Measurements from ENCODE around the gene INPP5D.

The INPP5D gene

GRCh38 chr2:233236820-233237589 lies 176.9 kb downstream of the INPP5D start:
- no peak for DNase-seq (ENCODE audit: low spot score)

- no peak for DNase-seq (ENCODE audit: low spot score)
Observed at GRCh38 chr2:233240897-233241296, 180.8 kb downstream of the INPP5D start.

- peak; percentile 23 for DNase-seq (ENCODE audit: low spot score)
Observed at GRCh38 chr2:233241803-233242202, 181.7 kb downstream of the INPP5D start.

GRCh38 chr2:233242231-233242927 lies 182.2 kb downstream of the INPP5D start:
- DNase-seq (ENCODE audit: low spot score): no peak

- no peak for DNase-seq (ENCODE audit: low spot score)
Observed at GRCh38 chr2:233243348-233243747, 183.2 kb downstream of the INPP5D start.

- no peak for DNase-seq (ENCODE audit: low spot score)
Observed at GRCh38 chr2:233244818-233245217, 184.7 kb downstream of the INPP5D start.

- DNase-seq (ENCODE audit: low spot score): no peak
Observed at GRCh38 chr2:233245406-233245805, 185.3 kb downstream of the INPP5D start.

GRCh38 chr2:233247116-233247515 lies 187.0 kb downstream of the INPP5D start:
- no peak for DNase-seq (ENCODE audit: low spot score)

- DNase-seq (ENCODE audit: low spot score): no peak
Observed at GRCh38 chr2:233247744-233248143, 187.6 kb downstream of the INPP5D start.

- DNase-seq (ENCODE audit: low spot score): no peak
Observed at GRCh38 chr2:233248999-233249398, 188.9 kb downstream of the INPP5D start.

GRCh38 chr2:233250568-233250967 lies 190.4 kb downstream of the INPP5D start:
- DNase-seq (ENCODE audit: low spot score): no peak

GRCh38 chr2:233250985-233251305 lies 190.8 kb downstream of the INPP5D start:
- DNase-seq (ENCODE audit: low spot score): no peak

- peak; percentile 100 for DNase-seq (ENCODE audit: low spot score)
Observed at GRCh38 chr2:233251306-233252116, 191.4 kb downstream of the INPP5D start, which contains the start of gene ATG16L1. Gene ATG16L1, plus strand, starts transcription at chr2:233251673. Its CDS starts 155 bp downstream, at chr2:233251828.

- DNase-seq (ENCODE audit: low spot score): no peak
Observed at GRCh38 chr2:233252227-233252626, 192.1 kb downstream of the INPP5D start.

- no peak for DNase-seq (ENCODE audit: low spot score)
Observed at GRCh38 chr2:233255151-233255550, 195.0 kb downstream of the INPP5D start.

- no peak for DNase-seq (ENCODE audit: low spot score)
Observed at GRCh38 chr2:233256048-233256447, 195.9 kb downstream of the INPP5D start.

Data from iPS-NIHi11 (cell line).